ENCODE data around the gene KCP.

The KCP gene

DNA sequence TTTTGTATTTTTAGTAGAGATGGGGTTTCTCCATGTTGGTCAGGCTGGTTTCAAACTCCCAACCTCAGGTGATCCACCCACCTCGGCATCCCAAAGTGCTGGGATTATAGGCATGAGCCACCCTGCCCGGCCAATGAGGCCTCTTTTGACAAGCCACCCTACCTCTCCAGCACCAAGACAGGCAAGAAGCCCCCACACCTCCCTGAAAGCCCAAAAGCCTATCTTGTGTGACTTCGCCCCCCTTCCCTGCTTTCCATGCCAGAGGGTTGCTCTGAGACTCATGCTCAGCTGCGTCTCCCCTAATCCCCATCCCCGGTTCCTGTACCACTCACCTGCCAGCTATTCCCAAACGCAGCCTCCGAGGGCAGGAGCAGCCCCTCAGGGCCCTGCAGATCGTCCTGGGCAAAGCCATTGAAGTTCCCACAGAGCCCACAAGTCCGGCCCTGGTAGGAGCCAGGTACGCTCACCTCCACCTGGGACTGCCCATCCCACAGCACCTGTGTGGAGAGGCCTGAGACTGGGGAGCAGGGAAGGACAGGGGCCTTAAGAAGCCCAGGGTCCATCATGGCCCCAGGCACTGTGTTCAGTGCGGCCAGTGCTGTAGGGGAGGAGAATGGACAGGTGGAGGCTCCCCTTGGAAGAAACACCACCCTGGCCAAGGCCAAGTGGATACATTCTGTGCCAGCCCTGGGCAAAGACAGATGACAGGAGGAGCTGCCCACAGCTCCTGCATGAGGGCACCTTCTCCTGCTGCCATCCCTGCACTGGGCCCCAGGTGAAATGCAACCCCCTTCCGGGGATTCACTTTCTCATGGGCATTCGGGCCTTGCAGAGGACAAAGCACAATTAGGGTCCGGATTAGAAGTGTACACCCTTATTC, 32.0 kb downstream of the KCP start:
- POLR2A ChIA-PET = interaction anchor here (4.3 kb wide), 1 partner anchor 16 kb away, joined by 20 read pairs; the partner anchor contains the start of gene ATP6V1F
- DNase-seq (ENCODE audit: extremely low spot score) = no peak
- CTCF ChIA-PET = interaction anchor here (2.4 kb wide), 1 partner anchor 270 kb away, joined by 8 read pairs; no protein-coding TSS in a partner anchor
- no peak for TF ChIP-seq SUZ12 (IDR thresholded peaks at IDR 0.05)

DNA sequence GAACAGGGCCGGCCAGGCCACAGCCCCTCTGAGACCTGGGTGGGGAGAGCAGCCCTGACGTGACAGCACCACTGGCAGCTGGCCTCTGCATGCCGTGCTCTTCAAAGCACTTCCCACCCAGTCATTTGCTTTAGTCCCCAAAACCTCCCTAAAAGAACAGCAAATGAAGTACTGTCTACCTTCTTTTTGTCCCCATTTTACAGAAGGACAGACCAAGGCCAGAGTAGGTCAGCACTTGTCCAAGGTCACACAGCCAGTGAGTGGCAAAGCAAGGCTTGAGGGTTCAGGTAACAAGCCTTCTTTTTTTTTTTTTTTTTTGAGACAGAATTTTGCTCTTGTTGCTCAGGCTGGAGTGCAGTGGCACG, 32.8 kb downstream of the KCP start:
- DNase-seq (ENCODE audit: extremely low spot score) = no peak
- TF ChIP-seq SUZ12 (IDR thresholded peaks at IDR 0.05) (no peak), FOXK2 (IDR thresholded peaks at IDR 0.05) (no peak), ELF4 (IDR thresholded peaks at IDR 0.05) (no peak)
- CTCF ChIA-PET = no interaction called here
- POLR2A ChIA-PET = interaction anchor here (4.3 kb wide), 1 partner anchor 15 kb away, joined by 20 read pairs; the partner anchor contains the start of gene ATP6V1F

DNA sequence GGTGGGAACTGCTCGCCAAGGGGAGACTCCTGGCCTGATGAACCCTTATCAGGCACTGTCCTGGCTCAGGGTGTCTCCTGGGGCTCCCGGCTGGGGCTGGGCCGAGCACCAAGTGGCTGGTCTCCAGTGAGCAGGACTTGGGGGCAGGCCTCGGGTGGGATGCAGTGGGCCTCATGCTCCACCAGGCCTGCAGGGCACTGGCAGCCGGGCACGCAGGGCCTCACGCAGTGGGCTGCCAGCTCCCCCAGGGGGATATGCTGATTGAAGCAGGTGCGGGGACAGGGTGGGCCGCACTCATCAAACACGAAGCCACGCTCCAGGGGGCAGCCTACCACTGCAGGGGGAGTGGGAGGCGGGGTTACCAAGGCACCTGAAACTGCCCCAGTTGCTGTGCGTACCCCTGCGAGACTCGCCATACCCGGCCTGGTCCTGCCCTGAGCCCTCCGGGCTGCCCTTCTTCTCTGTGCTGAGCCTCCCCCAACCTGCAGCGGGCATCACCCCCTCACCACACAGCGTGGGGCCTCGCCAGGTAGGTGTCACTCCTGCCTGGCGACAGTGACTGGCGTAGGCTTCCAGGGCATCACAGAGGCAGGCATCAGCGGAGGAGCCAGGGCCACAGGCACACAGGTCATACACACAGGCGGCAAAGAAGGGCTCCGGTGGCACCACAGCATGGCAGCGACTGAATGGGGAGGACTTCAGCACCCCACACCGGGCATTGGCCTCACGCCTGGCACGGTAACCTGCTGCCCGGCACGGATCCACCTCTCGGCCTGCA, 33.3 kb downstream of the KCP start:
- ChIA-PET POLR2A (interaction anchor here (4.3 kb wide), 1 partner anchor 15 kb away, joined by 20 read pairs; the partner anchor contains the start of gene ATP6V1F), CTCF (no interaction called here)
- no peak for DNase-seq (ENCODE audit: extremely low spot score)
- TF ChIP-seq TARDBP (IDR thresholded peaks at IDR 0.05) (no peak), L3MBTL2 (conservative IDR thresholded peaks at IDR 0.05) (no peak), ARNT (IDR thresholded peaks at IDR 0.05) (no peak), FOXM1 (IDR thresholded peaks at IDR 0.05; ENCODE audit: borderline replicate concordance) (no peak), BHLHE40 (IDR thresholded peaks at IDR 0.05; ENCODE audit: borderline replicate concordance) (no peak), SUZ12 (IDR thresholded peaks at IDR 0.05) (no peak)

- DNase-seq (ENCODE audit: extremely low spot score) = no peak
- ChIA-PET POLR2A (no interaction called here), CTCF (no interaction called here)
- TF ChIP-seq FOXM1 (IDR thresholded peaks at IDR 0.05; ENCODE audit: borderline replicate concordance) = no peak
- TF ChIP-seq FOXK2 (IDR thresholded peaks at IDR 0.05) = no peak
- no peak for TF ChIP-seq L3MBTL2 (conservative IDR thresholded peaks at IDR 0.05)
- TF ChIP-seq SP1 (IDR thresholded peaks at IDR 0.05) = no peak
- TF ChIP-seq SUZ12 (IDR thresholded peaks at IDR 0.05) = no peak
- TF ChIP-seq TARDBP (IDR thresholded peaks at IDR 0.05) = no peak
- no peak for TF ChIP-seq HDGF (IDR thresholded peaks at IDR 0.05; ENCODE audit: borderline replicate concordance)
- TF ChIP-seq, protein P1, sequence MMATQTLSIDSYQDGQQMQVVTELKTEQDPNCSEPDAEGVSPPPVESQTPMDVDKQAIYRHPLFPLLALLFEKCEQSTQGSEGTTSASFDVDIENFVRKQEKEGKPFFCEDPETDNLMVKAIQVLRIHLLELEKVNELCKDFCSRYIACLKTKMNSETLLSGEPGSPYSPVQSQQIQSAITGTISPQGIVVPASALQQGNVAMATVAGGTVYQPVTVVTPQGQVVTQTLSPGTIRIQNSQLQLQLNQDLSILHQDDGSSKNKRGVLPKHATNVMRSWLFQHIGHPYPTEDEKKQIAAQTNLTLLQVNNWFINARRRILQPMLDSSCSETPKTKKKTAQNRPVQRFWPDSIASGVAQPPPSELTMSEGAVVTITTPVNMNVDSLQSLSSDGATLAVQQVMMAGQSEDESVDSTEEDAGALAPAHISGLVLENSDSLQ (IDR thresholded peaks at IDR 0.05) = no peak
Observed at GRCh38 chr7:128876586-128876977, 33.9 kb downstream of the KCP start.

- no peak for DNase-seq (ENCODE audit: extremely low spot score)
- TF ChIP-seq BHLHE40 (IDR thresholded peaks at IDR 0.05; ENCODE audit: borderline replicate concordance) (no peak), SP1 (IDR thresholded peaks at IDR 0.05) (no peak), ARNT (IDR thresholded peaks at IDR 0.05) (no peak), FOXK2 (IDR thresholded peaks at IDR 0.05) (no peak), ELF4 (IDR thresholded peaks at IDR 0.05) (no peak), NFRKB (IDR thresholded peaks at IDR 0.05) (no peak), SUZ12 (IDR thresholded peaks at IDR 0.05) (no peak), LEF1 (IDR thresholded peaks at IDR 0.05; ENCODE audit: borderline replicate concordance) (no peak), TARDBP (IDR thresholded peaks at IDR 0.05) (no peak), FOXM1 (IDR thresholded peaks at IDR 0.05; ENCODE audit: borderline replicate concordance) (no peak), CTBP1 (IDR thresholded peaks at IDR 0.05; ENCODE audit: borderline replicate concordance) (no peak), L3MBTL2 (conservative IDR thresholded peaks at IDR 0.05) (no peak), ZNF384 (IDR thresholded peaks at IDR 0.05) (no peak), HDGF (IDR thresholded peaks at IDR 0.05; ENCODE audit: borderline replicate concordance) (no peak)
- TF ChIP-seq, protein P1 (IDR thresholded peaks at IDR 0.05) = no peak
- ChIA-PET POLR2A (no interaction called here), CTCF (no interaction called here)
Observed at GRCh38 chr7:128876127-128876526, 34.4 kb downstream of the KCP start.

DNA sequence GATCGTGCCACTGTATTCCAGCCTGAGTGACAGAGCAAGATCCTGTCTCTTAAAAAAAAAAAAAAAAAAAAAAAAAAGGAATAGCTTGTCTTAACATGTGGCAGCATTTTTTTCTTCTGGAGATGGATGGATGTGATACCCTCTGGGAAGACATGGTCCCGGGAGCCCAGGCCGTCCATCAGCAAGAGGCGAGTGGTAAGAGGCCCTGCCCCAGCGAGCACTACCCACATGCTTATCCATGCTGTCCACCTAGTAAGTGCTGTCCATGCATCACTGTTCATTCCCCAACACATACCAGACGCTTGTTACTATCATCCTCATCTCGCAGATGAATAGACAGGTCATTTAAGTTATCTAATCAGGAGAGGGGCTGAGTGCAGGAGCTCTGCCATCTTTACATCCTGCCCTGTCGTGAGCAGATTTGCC, 35.0 kb downstream of the KCP start:
- no peak for DNase-seq (ENCODE audit: extremely low spot score)
- CTCF ChIA-PET = interaction anchor here (0.6 kb wide), 1 partner anchor 8 kb away, joined by 3 read pairs; no protein-coding TSS in a partner anchor
- POLR2A ChIA-PET = no interaction called here
- TF ChIP-seq HDGF (IDR thresholded peaks at IDR 0.05; ENCODE audit: borderline replicate concordance) (no peak), FOXK2 (IDR thresholded peaks at IDR 0.05) (no peak), NFRKB (IDR thresholded peaks at IDR 0.05) (no peak), CTBP1 (IDR thresholded peaks at IDR 0.05; ENCODE audit: borderline replicate concordance) (no peak), FOXA1 (IDR thresholded peaks at IDR 0.05) (no peak), SP1 (IDR thresholded peaks at IDR 0.05) (no peak), LEF1 (IDR thresholded peaks at IDR 0.05; ENCODE audit: borderline replicate concordance) (no peak), SUZ12 (IDR thresholded peaks at IDR 0.05) (no peak), BHLHE40 (IDR thresholded peaks at IDR 0.05; ENCODE audit: borderline replicate concordance) (no peak), FOXM1 (IDR thresholded peaks at IDR 0.05; ENCODE audit: borderline replicate concordance) (no peak)
- TF ChIP-seq, protein P1 (IDR thresholded peaks at IDR 0.05) = no peak
